H1 (cell line): Measurements from ENCODE around the gene SNCAIP. TPM values are rescaled to one million over a fixed set of nuclear protein-coding genes. Genes with fewer than 3 reads are reported as not detected.

Experiments used
- CTCF ChIA-PET: fragments of 300-600 bp; sonication (Branson Sonifier 250); formaldehyde crosslinking; loops from one replicate; lab custom pipeline; 2021; ENCODE audit not compliant: partially characterized antibody; lab: Charles Lee
- POLR2A ChIA-PET: fragments of 300-600 bp; sonication (Branson Sonifier 250); formaldehyde crosslinking; loops from one replicate; lab custom pipeline; 2021; ENCODE audit warnings: inconsistent platforms; ENCODE audit not compliant: partially characterized antibody; lab: Charles Lee
- DNase-seq, 2 experiments: peaks; one replicate each; pipeline versions ENCODE4 v3.0.0 to v3.0.0-alpha.2; 2010 to 2022; ENCODE audit warnings: low spot score in 2 of 2, low read depth in 1 of 2, mixed read lengths in 1 of 2
- FAIRE-seq: peaks from 2 replicates; lab custom pipeline; 2011; peaks lifted over from hg19 to GRCh38; lab: Jason Lieb, UNC
- H2AFZ ChIP-seq: 2 replicates; pipeline ENCODE4 v1.8.1; 2012; ENCODE audit warnings: low read length, inconsistent platforms
- H2AK5ac ChIP-seq: 2 replicates; pipeline ENCODE4 v1.6.1; 2013; ENCODE audit warnings: low read depth, low read length
- H2BK120ac ChIP-seq: replicated peaks from 2 replicates; pipeline ENCODE3; 2013; ENCODE audit warnings: low read depth, low read length, inconsistent platforms
- H2BK12ac ChIP-seq: 2 replicates; pipeline ENCODE4 v1.6.1; 2013; ENCODE audit warnings: low read depth, low read length
- H2BK15ac ChIP-seq: 2 replicates; pipeline ENCODE4 v1.6.1; 2013; ENCODE audit warnings: low read length
- H2BK20ac ChIP-seq: 2 replicates; pipeline ENCODE4 v1.6.1; 2013; ENCODE audit warnings: low read length
- H2BK5ac ChIP-seq: 2 replicates; pipeline ENCODE4 v1.6.1; 2013; ENCODE audit warnings: low read depth, low read length
- H3K14ac ChIP-seq: 2 replicates; pipeline ENCODE4 v1.6.1; 2013; ENCODE audit warnings: inconsistent platforms; ENCODE audit not compliant: insufficient read length
- H3K18ac ChIP-seq: 2 replicates; pipeline ENCODE4 v1.6.1; 2013; ENCODE audit warnings: low read length; ENCODE audit errors: extremely low read depth
- H3K23ac ChIP-seq: 2 replicates; pipeline ENCODE4 v1.6.1; 2013; ENCODE audit warnings: inconsistent platforms; ENCODE audit not compliant: insufficient read length
- H3K23me2 ChIP-seq: 2 replicates; pipeline ENCODE4 v1.6.1; 2013; ENCODE audit warnings: low read depth, low read length
- H3K27ac ChIP-seq: 2 replicates; pipeline ENCODE4 v1.6.1; 2011; ENCODE audit warnings: low read depth, low read length, inconsistent platforms
- H3K27me3 ChIP-seq, 4 experiments: replicated peaks in 1 of 4; 1 replicate in 1 of 4; 2 replicates in 3 of 4; pipeline versions ENCODE4 v1.6.1 to v1.8.1; 2011 to 2013; ENCODE audit warnings: low read length in 3 of 4, mild to moderate bottlenecking in 3 of 4, inconsistent platforms in 2 of 4, mixed read lengths in 2 of 4, moderate library complexity in 1 of 4; ENCODE audit not compliant: control insufficient read depth in 3 of 4, insufficient read depth in 3 of 4; ENCODE audit errors: extremely low read depth in 1 of 4
- H3K36me3 ChIP-seq, 4 experiments: 2 replicates each; pipeline versions ENCODE4 v1.6.1 to v1.8.1; 2011 to 2013; ENCODE audit warnings: mild to moderate bottlenecking in 4 of 4, low read length in 3 of 4, moderate library complexity in 2 of 4, control low read depth in 1 of 4, inconsistent platforms in 1 of 4; ENCODE audit not compliant: insufficient read depth in 4 of 4, control insufficient read depth in 2 of 4
- H3K4ac ChIP-seq: replicated peaks from 2 replicates; pipeline ENCODE3; 2013; ENCODE audit warnings: low read length, low read depth, mixed read lengths, inconsistent platforms; ENCODE audit not compliant: insufficient read length
- H3K4me1 ChIP-seq, 4 experiments: replicated peaks in 1 of 4; 1 replicate in 1 of 4; 2 replicates in 3 of 4; pipeline versions ENCODE4 v1.6.1 to v1.8.1; 2011 to 2013; ENCODE audit warnings: low read length in 3 of 4, inconsistent platforms in 2 of 4, mixed read lengths in 1 of 4; ENCODE audit not compliant: insufficient read depth in 4 of 4, control insufficient read depth in 3 of 4
- H3K4me2 ChIP-seq, 2 experiments: 2 replicates each; pipeline versions ENCODE4 v1.6.1 to v1.8.1; 2011 to 2013; ENCODE audit warnings: low read depth in 2 of 2, low read length in 2 of 2, control low read depth in 1 of 2, inconsistent platforms in 1 of 2, mild to moderate bottlenecking in 1 of 2; ENCODE audit not compliant: insufficient read depth in 1 of 2
- H3K4me3 ChIP-seq, 4 experiments: fragments of 200-600, 300-600 bp in 1 of 4; sonication (generic), shearing (Covaris generic), sonication (Bioruptor Twin) in 1 of 4; 2 replicates each; pipeline versions ENCODE4 v1.5.1 to v1.8.1; 2011 to 2016; ENCODE audit warnings: low read length in 4 of 4, low read depth in 3 of 4, control low read depth in 2 of 4, inconsistent platforms in 2 of 4, mild to moderate bottlenecking in 2 of 4, mixed read lengths in 1 of 4, moderate library complexity in 1 of 4; ENCODE audit not compliant: insufficient read depth in 2 of 4; ENCODE audit errors: extremely low read depth in 1 of 4
- H3K56ac ChIP-seq: replicated peaks from 2 replicates; pipeline ENCODE3; 2013; ENCODE audit warnings: low read depth, mild to moderate bottlenecking, mixed read lengths, low read length, inconsistent platforms; ENCODE audit not compliant: insufficient read length
- H3K79me1 ChIP-seq: 2 replicates; pipeline ENCODE4 v1.6.1; 2013; ENCODE audit warnings: low read depth, low read length, control low read depth
- H3K79me2 ChIP-seq, 2 experiments: 2 replicates each; pipeline versions ENCODE4 v1.6.1 to v1.8.1; 2012 to 2013; ENCODE audit warnings: low read length in 2 of 2, mild to moderate bottlenecking in 2 of 2, inconsistent platforms in 1 of 2; ENCODE audit not compliant: insufficient read depth in 2 of 2, control insufficient read depth in 1 of 2
- H3K9ac ChIP-seq, 4 experiments: replicated peaks in 1 of 4; 1 replicate in 1 of 4; 2 replicates in 3 of 4; pipeline versions ENCODE4 v1.6.1 to v1.8.1; 2011 to 2013; ENCODE audit warnings: low read depth in 3 of 4, low read length in 3 of 4, control low read depth in 2 of 4, mild to moderate bottlenecking in 2 of 4, moderate library complexity in 2 of 4, inconsistent platforms in 1 of 4; ENCODE audit errors: extremely low read depth in 1 of 4
- H3K9me3 ChIP-seq, 2 experiments: 2 replicates each; pipeline versions ENCODE4 v1.6.1 to v1.8.1; 2012 to 2013; ENCODE audit warnings: mild to moderate bottlenecking in 2 of 2, moderate library complexity in 2 of 2, control low read depth in 1 of 2, inconsistent platforms in 1 of 2, low read depth in 1 of 2, low read length in 1 of 2, mixed read lengths in 1 of 2; ENCODE audit not compliant: insufficient read depth in 2 of 2
- H4K20me1 ChIP-seq, 2 experiments: replicated peaks in 1 of 2; 2 replicates each; pipeline versions ENCODE3 to v1.8.1; 2011 to 2013; ENCODE audit warnings: inconsistent platforms in 2 of 2, low read length in 2 of 2, mild to moderate bottlenecking in 1 of 2; ENCODE audit not compliant: insufficient read depth in 2 of 2, control insufficient read depth in 1 of 2
- H4K5ac ChIP-seq: 2 replicates; pipeline ENCODE4 v1.6.1; 2013; ENCODE audit warnings: low read length, low read depth, mixed read lengths, inconsistent platforms; ENCODE audit not compliant: insufficient read length
- H4K8ac ChIP-seq: 2 replicates; pipeline ENCODE4 v1.8.0; 2013; ENCODE audit warnings: mild to moderate bottlenecking, moderate library complexity, low read length, inconsistent platforms; ENCODE audit not compliant: insufficient read depth; ENCODE audit errors: extremely low read depth
- H4K91ac ChIP-seq: replicated peaks from 2 replicates; pipeline ENCODE3; 2013; ENCODE audit warnings: low read length, mixed read lengths, inconsistent platforms; ENCODE audit not compliant: insufficient read length
- BRCA1 ChIP-seq: IDR thresholded peaks from 2 replicates; pipeline ENCODE4 v1.6.1; 2012; ENCODE audit warnings: low read depth, low read length, improper control_type of control experiment
- CREB1 ChIP-seq: IDR thresholded peaks from 2 replicates; pipeline ENCODE4 v1.6.1; 2012; ENCODE audit warnings: inconsistent platforms
- E2F6 ChIP-seq: IDR thresholded peaks from 2 replicates; pipeline ENCODE4 v1.6.1; 2012; ENCODE audit warnings: inconsistent platforms
- EP300 ChIP-seq, 2 experiments: IDR thresholded peaks; 1 replicate in 1 of 2; 2 replicates in 1 of 2; pipeline ENCODE4 v1.6.1; 2011 to 2012; ENCODE audit warnings: low read depth in 2 of 2, low read length in 2 of 2, mild to moderate bottlenecking in 2 of 2, borderline replicate concordance in 1 of 2, inconsistent platforms in 1 of 2, moderate library complexity in 1 of 2
- FOSL1 ChIP-seq: IDR thresholded peaks from 2 replicates; pipeline ENCODE4 v1.6.1; 2011; ENCODE audit warnings: mild to moderate bottlenecking, low read depth, low read length, moderate library complexity; ENCODE audit not compliant: insufficient read depth
- HDAC2 ChIP-seq, 2 experiments: fragments of 300-600 bp in 1 of 2; sonication (generic) in 1 of 2; IDR thresholded peaks; 2 replicates each; pipeline ENCODE4 v1.6.1; 2011 to 2012; ENCODE audit warnings: low read depth in 2 of 2, low read length in 2 of 2, mild to moderate bottlenecking in 2 of 2, moderate library complexity in 2 of 2, borderline replicate concordance in 1 of 2, inconsistent platforms in 1 of 2
- HDAC6 ChIP-seq: IDR thresholded peaks from one replicate; pipeline ENCODE4 v1.7.1; 2012; ENCODE audit warnings: low read depth, mild to moderate bottlenecking, inconsistent platforms, low read length, moderate library complexity
- MAFK ChIP-seq: IDR thresholded peaks from 2 replicates; pipeline ENCODE4 v1.6.1; 2012; ENCODE audit warnings: low read depth, mild to moderate bottlenecking, improper control_type of control experiment, low read length
- POLR2A ChIP-seq, 2 experiments: IDR thresholded peaks; 1 replicate in 1 of 2; 2 replicates in 1 of 2; pipeline ENCODE4 v1.6.1; 2011; ENCODE audit warnings: low read depth in 2 of 2, low read length in 2 of 2, mild to moderate bottlenecking in 2 of 2; ENCODE audit errors: control extremely low read depth in 1 of 2
- RXRA ChIP-seq: IDR thresholded peaks from 2 replicates; pipeline ENCODE4 v1.6.1; 2011; ENCODE audit warnings: low read depth, mild to moderate bottlenecking, low read length, moderate library complexity; ENCODE audit not compliant: insufficient read depth
- SIRT6 ChIP-seq: IDR thresholded peaks from one replicate; pipeline ENCODE4 v1.7.1; 2012; ENCODE audit warnings: low read length, inconsistent platforms
- SP4 ChIP-seq: IDR thresholded peaks from 2 replicates; pipeline ENCODE4 v1.6.1; 2012; ENCODE audit warnings: low read length, inconsistent platforms
- TAF1 ChIP-seq: IDR thresholded peaks from 2 replicates; pipeline ENCODE4 v1.6.1; 2011; ENCODE audit warnings: mild to moderate bottlenecking, low read depth, low read length
- TCF12 ChIP-seq: IDR thresholded peaks from 2 replicates; pipeline ENCODE4 v1.6.1; 2011; ENCODE audit warnings: low read depth, mild to moderate bottlenecking, low read length
- USF2 ChIP-seq: IDR thresholded peaks from 2 replicates; pipeline ENCODE4 v1.6.1; 2011; ENCODE audit warnings: low read length, improper control_type of control experiment
- polyA plus RNA-seq, 7 experiments: library from polyadenylated mRNA; depleted of rRNA in 3 of 7; stranded (reverse) in 5 of 7; unstranded in 2 of 7; fragments of >200 nt in 5 of 7; fragments of 200-250 nt in 2 of 7; gene quantifications; 1 replicate in 5 of 7; 2 replicates in 1 of 7; 4 replicates in 1 of 7; pipeline versions ENCODE4 v1.2.1 to v1.2.3, GENCODE V29; 2011 to 2013; ENCODE audit warnings: missing spikeins in 2 of 7, mixed read lengths in 2 of 7
- total RNA-seq: library from RNA; stranded (reverse); fragmentation: NEBNext Ultra II Directional; extraction: Animal tissue kit (Norgen Biotek cat#: 25700); gene quantifications from 2 replicates; pipeline ENCODE4 v1.2.1, GENCODE V29; 2021

The SNCAIP gene
- total and polyA plus RNA-seq, 2 of the 8 experiments (the other 6 are each of a cell fraction or from before 2014, with no cell fraction given), result 3.9 to 9.0 TPM

GRCh38 chr5:122499585-122499984, 187.5 kb downstream of the SNCAIP start:
- Histone ChIP-seq H3K4me3 (no peak overlapping the region), H3K4me2 (no peak overlapping the region), H2BK15ac (no peak overlapping the region), H4K5ac (no peak overlapping the region), H2BK12ac (no peak overlapping the region), H3K14ac (no peak overlapping the region), H3K18ac (no peak overlapping the region), H3K56ac (no peak overlapping the region), H2AFZ (no peak overlapping the region), H2BK120ac (no peak overlapping the region), H3K79me2 (no peaks in the 10 kb centered on the region), H3K4ac (no peak overlapping the region), H4K20me1 (no peaks in the 10 kb centered on the region), H4K91ac (no peak overlapping the region), H3K9me3 (no peaks in the 10 kb centered on the region), H3K23ac (no peak overlapping the region), H2AK5ac (no peak overlapping the region), H3K36me3 (no peaks in the 10 kb centered on the region), H3K79me1 (no peaks in the 10 kb centered on the region), H3K23me2 (no peaks in the 10 kb centered on the region; the same call in 1 of the 2 replicates), H2BK20ac (no peak overlapping the region), H3K4me1 (peaks cover 0 to 9% (median 4%) of the 10 kb centered on the region in 4 experiments; a peak in 3 of 7 replicates), H3K9ac (no peak overlapping the region), H2BK5ac (no peak overlapping the region), H3K27ac (no peak overlapping the region), H3K27me3 (no peaks in the 10 kb centered on the region), H4K8ac (no peak overlapping the region)
- POLR2A ChIA-PET, result no interaction called here
- CTCF ChIA-PET, result interaction anchor here (0.8 to 14.9 kb wide), 13 partner anchors 17 to 873 kb away, joined by 3 to 221 read pairs (median 3); no protein-coding TSS in a partner anchor
- no peak for FAIRE-seq
- DNase-seq, result no peak
- TF ChIP-seq EP300 (IDR thresholded peaks at IDR 0.05; ENCODE audit: borderline replicate concordance in 1 of 2, low read depth in 2 of 2, low read length in 2 of 2), result no peak
- TF ChIP-seq TAF1, result no peak
- TF ChIP-seq RXRA, result no peak
- no peak for TF ChIP-seq CREB1
- no peak for TF ChIP-seq BRCA1
- TF ChIP-seq TCF12, result no peak
- no peak for TF ChIP-seq MAFK
- no peak for TF ChIP-seq SP4
- no peak for TF ChIP-seq HDAC2 (IDR thresholded peaks at IDR 0.05; ENCODE audit: borderline replicate concordance in 1 of 2, low read depth in 2 of 2, low read length in 2 of 2)
- TF ChIP-seq FOSL1, result no peak
- TF ChIP-seq POLR2A (IDR thresholded peaks at IDR 0.05; ENCODE audit: control extremely low read depth in 1 of 2, low read depth in 2 of 2, low read length in 2 of 2), result no peak
- TF ChIP-seq HDAC6, result no peak
- TF ChIP-seq SIRT6, result no peak
- no peak for TF ChIP-seq USF2
- no peak for TF ChIP-seq E2F6
